Activated CD8-positive, alpha-beta memory T cell treated with anti-CD3 and anti-CD28 coated beads for 1 hour (primary cell): Measurements from ENCODE around the gene ACTN2.

ENCODE experiments used
- DNase-seq, 2 donors: peaks; one replicate each; pipeline ENCODE4 v3.0.0-alpha.2; 2020; ENCODE audit warnings: low read depth in 1 of 2; ENCODE audit errors: extremely low read depth in 1 of 2

The ACTN2 gene

DNA sequence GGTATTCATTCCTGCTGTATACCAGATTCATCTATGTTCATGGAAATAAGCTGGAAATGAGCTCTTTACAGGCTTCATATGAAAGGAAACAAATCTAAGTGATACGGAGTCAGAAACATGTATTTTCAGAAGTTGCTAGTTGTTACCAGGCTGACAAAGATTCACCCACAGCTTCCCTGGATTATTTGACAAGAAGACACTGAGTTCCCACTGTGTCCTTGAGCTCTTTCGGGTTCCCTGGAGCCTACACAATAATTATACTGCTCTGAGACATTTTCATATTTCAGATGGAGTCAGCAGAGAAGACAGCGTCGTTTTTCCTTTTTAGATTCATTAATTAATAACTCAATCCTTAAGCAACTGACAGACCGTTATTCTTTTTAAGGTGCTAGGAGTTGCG lies 79.5 kb downstream of the ACTN2 start:
- DNase-seq, result no peak

DNA sequence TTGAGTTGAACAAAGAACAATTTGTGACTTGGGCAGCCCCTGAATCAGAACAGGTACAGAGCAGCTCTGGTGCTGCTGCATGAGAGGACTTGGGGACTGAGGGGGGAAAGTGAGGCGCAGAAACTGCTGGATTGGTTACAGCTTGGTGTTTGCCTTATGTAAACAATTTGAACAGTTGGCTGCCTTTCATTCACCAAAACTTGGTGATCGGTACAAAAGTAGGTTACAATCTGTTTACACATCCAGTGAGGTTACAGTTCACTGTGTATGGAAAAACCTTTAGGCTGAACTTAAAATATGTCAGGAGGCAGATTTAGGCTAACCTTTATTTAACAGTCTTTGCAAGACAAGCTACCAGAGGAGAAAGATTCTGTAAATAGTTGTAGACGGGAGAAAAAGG lies 80.2 kb downstream of the ACTN2 start:
- DNase-seq, result no peak

DNA sequence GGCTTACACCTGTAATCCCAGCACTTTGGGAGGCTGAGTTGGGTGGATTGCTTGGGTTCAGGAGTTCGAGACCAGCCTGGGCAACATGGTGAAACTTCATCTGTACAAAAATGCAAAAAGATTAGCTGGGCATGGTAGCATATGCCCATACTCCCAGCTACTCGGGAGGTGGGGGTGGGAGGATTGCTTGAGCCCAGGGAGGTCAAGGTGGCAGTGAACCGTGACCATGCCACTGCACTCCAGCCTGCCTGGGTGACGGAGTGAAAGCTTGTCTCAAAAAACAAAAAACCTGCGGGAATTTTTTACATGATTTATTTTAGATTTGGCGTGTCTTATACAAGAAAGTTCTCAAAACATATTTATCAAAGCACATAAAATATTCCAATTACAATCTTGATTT lies 81.0 kb downstream of the ACTN2 start:
- DNase-seq, result no peak

DNA sequence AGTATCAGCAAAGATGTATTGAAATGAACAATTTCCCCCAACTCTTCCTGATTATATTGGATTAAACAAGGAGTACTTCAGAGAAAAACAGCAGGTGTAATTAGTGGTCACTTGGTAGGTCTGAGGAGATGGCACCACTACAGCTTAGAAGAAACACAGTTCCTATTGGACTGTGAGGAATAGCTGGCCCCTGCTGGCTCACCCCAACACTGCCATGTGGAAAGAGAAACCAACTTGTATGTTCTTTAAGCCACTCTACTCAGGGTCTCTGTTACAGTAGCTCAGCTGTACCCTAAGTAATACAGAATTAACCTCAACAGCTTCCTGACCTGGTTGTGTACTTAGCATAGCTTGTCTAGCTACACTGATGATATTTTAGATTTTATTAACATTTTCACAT lies 82.3 kb downstream of the ACTN2 start:
- DNase-seq, result no peak

DNA sequence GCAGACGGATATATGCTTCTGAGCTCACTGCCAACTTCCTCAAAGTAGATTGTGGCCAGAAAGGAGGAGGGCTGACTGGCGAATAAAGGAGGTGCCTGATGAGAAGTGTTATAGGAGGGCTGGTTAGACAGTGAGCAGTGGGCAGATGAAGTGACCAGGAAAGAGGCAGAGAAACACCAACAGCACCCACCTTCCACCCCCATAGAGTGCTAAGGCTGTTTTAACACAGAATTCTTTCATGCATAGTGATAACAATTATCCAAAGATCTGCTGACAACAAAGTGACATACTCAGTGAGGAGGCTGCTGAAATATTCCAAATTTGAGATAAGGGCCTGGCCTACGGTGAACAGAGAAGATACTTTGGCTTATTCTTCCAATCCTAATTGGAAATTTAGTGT lies 87.6 kb downstream of the ACTN2 start:
- no peak for DNase-seq

DNA sequence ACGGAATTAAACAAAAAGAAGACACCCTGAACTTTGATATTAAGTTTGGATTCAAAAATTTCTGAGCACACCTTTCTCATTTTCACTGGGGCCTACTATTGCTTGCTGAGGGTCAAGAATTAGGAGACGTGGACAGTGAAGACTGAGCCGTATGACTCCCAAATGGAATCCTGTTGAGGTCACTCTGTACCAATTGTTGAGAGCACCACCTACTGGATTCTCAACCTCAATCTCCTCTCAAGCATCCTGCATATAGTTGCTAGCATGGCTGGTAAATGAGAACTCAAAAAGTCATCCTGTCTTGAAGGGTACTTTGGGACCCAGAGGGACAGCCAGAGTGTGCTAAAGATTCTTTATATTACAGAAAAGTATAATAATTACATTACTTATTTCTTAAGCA lies 88.6 kb downstream of the ACTN2 start:
- no peak for DNase-seq

DNA sequence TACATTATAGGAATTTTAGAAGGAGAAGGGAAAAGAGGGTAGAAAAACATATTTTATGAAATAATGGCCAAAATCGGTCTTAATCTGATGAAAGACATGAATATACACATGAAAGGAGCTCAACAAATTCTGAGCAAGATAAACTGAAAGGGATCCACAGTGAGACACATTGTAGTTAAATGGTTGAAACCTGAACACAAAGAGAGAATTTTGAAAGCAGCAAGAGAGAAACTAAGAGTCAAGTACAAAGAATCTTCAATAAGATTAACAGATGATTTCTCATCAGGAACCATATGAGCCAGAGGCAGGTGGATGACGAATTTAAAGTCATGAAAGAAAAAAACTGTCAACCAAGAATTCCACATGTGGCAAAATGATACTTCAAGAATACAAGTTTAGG lies 93.0 kb downstream of the ACTN2 start:
- no peak for DNase-seq

DNA sequence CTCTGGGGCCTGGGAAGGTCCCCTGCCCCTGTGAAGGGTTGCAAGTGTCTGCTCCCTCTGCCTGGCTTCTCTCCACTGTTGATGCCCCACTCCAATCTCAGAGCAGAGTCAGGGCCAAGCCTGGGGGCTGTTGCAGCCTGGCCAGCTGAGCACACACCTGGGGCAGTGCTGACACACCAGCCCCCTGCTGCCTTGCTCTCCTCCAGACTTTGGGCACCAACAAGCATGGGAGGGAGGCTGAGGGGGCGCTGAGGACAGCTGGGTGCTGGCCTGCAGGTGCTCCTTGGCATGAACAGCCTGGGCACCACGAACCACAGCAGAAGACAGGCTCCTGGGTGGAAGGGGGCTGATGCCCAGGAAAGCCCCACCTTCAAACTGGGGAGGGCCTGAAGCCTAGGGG lies 99.2 kb downstream of the ACTN2 start:
- DNase-seq, result no peak

DNA sequence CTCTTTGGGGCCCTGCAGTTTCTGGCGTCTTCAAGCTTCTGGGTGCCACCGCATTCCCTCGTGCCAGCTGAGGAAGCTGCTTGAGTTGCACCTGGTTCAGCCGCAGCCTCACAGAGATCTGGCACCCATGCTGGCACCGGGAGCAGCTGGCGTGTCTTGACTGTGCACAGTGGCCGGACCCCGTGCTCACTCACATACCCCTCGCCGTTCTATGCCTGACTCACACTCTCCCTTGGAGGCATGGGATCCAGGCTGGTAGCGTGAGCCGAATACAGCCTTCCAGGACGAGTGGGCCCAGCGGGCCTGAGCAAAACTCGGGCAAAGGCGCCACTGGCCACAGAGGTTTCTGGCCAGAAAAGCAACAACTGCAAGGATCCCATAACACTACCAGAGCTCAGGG lies 100.2 kb downstream of the ACTN2 start:
- DNase-seq, result no peak

DNA sequence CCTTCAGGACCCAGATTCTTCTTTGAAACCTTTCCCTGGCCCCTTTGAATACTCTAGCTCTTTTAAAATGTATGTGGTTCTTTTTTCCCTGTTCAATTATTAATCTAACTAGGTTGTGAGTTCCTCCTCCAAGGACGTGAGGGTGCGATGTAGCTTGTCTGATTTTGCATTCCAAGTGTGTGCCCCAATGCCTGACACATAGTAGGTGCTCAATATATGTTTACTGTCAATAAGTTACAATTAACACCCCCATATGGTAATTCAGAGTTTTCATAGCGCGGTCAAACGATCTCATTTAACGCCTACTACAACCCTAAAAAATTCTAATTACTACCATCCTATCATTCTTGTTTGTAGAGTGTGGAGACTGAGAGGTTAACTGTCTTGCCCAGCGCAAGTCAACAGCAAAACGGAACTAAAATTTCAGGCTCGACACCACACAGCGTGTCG lies 108.3 kb downstream of the ACTN2 start:
- no peak for DNase-seq

DNA sequence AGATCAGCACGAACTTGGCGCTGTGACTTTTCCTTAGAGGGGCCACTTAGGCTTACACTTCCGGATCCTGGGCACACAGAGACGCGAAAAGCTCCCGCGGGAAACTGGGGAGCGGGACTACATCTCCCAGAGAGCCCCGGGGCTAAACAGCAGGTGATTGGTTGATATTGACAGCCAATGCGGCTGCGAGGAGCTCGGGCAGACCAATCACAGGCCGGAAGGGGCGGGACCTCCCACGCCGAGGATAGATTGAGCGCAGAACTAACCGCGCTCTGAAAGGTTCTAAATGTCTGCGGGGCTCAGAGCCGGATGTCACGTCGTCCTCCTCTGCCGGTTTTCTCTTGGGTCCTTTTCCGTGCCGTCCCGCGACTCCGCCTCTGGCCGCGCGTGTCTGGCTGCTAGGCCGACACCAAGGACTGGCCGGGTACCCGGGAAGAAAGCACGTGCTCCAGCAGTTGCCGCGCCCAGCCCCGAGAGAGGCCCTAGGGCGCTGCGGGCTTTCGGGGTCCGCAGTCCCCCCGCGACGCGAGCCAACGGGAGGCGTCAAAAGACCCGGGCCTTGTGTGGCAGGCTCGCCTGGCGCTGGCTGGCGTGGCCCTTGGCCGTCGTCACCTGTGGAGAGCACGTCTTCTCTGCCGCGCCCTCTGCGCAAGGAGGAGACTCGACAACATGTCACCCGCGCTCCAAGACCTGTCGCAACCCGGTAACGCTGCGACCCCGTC lies 108.9 kb downstream of the ACTN2 start, which contains the start of gene MTR:
MTR (plus strand) TSS at position 258 of the 722 bp plus-strand sequence; CDS start at position 670, 412 bp downstream.
- DNase-seq, result peak; percentile 83 to 91

DNA sequence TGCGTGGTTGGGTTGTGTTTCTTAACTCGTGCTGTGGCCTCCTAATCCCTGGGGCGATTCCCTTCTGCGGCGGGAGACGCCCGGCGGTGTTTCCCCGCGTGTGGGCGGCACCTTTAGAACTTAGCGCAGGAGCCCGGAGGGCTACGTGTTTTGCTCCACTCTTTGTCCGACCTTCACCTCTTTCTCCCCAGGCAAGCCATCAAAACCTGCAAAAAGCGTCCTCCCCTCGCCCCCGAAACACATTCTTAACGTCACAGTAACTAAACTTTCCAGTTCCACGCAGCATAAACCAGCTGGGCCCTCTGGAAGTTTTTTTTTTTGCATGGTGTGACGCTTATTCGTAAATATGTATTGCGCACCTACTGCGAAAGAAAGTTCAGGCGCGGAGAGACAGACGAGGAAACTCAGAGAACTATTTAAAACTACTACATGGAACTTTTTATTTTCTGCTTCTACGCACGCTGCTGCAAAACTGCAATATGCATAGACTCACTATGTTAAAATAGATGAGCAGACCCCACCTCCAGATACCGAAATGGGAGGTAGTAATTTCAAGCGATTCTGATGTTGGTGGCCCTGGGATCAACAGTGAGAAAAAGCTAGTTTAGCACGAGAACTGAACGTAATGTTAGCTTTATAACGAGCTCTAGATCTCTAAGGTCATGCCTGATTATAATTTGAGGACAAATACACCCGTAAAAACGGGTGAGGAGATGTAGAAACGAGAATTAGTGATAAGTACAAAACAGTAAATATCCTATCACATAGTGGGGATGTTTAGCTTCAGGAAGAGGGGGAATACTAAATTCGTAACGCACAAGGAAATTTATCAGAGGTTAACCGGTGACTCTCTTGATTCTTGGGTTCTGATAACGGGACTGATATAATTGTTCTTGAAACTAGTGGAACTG lies 109.7 kb downstream of the ACTN2 start:
- DNase-seq, result peak in 1 of 2 donors; percentile 38

DNA sequence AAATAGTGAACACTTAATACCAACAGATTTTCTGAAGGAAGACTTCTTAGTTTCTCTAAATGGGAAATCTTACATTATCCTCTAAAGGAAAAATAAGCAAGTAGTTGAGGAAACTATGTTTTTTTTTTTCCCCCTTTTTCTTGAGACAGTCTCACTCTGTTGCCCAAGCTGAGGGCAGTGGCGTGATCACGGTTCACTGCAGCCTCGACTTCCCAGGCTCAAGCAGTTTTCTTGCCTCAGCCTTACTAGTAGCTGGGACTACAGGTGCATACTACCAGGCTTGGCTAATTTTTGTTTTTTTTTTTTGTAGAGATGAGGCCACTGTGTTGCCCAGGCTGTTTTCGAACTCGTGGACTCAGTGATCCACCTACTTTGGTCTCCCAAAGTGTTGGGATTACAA lies 112.7 kb downstream of the ACTN2 start:
- DNase-seq, result no peak

DNA sequence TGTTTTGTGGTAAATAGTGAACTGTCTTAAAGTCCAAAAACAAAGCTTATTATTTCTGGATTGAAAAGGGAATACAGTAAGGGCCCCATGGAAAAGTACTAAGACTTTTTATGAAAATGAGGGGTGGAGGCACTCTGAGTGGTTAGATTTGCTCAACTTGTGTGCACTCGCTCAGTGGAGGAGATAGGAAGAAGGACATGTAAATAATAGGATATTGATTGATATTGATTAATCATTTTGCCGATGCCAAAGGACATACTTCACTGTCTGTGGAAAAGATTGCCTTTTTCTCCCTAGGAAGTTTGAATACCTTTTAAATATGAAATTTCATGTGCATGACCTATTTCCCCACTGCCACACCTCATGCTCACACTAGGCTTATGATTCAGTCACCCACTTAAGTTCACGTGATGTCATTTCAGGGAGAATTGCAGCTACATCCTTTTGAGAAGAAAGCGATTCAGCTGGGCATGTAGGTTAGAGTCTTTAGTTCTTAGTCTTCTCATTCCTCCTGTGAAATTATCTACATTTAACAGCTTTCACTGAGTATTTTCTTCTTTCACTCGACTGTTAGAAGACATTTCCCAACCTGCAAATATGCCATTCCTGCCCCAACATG lies 113.8 kb downstream of the ACTN2 start:
- DNase-seq, result no peak

DNA sequence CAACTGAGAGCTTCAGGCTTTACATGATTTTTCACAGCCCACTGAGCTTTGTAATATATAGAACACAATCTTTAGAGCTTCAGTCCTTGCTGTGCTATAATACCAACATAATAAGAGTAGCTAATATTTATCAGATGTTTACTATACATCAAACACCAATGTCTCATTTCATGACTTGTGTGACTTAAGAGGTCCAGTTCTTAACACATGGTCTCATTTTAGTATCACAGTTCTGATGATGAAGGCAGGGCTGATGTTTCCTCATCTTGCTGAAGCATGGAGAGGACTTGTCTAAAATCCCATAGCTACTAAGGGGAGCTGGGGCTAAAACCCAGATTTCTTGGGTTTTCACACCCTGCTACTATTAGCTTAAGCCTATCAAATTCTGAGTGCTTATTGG lies 114.3 kb downstream of the ACTN2 start:
- DNase-seq, result no peak

DNA sequence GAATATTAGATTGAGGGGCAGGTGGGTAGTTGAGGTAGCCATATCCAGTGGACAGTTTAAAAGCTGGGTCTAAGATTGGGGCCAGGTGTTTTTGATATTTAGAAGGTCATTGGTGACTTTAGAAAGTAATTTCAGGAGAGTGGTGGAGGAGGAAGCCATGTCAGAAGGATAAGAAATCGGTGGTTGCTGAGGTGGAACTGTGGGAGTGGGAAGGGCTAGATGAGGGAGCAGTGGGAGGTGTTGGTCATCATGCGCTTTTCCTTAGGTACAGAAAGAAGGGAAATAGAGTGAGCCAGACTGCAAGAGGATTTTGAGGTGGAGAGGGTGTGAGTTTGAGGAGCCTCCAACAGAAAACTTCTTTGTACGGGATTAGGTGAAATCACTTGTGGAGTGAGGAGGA lies 116.0 kb downstream of the ACTN2 start:
- DNase-seq, result no peak

DNA sequence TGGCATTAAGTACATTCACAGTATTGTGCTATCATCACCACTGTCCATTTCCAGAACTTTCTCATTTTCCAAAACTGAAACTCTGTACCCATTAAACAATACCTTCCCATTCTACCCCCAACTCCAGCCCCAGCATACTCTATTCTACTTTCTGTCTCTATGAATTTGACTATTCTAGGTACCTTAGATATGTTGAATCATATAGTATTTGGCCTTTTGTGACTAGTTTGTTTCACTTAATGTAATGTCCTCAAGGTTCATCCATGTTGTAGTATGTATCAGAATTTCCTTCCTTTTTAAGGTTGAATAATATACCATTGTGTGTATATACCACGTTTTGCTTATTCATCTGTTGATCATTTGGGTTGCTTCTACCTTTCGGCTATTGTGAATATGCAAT lies 120.3 kb downstream of the ACTN2 start:
- DNase-seq, result no peak

DNA sequence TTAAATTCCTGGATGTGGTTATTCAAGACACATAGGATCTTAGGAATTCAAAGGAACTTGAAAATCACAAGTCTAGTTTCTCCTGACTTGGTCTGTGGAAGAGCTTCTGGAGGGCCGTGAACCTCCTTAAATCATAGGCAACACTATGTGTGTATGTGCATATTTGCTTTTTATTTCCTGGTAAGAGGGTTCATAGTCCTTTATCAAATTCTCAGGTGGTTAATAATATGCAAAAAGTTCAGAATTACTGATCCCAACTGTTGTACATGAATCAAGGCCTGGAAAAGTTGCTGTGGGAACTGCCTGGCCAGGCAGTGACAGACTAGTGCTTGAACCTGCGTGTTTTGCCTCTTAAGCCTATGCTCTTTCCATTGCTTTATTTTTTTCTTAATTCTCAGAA lies 121.7 kb downstream of the ACTN2 start:
- no peak for DNase-seq

DNA sequence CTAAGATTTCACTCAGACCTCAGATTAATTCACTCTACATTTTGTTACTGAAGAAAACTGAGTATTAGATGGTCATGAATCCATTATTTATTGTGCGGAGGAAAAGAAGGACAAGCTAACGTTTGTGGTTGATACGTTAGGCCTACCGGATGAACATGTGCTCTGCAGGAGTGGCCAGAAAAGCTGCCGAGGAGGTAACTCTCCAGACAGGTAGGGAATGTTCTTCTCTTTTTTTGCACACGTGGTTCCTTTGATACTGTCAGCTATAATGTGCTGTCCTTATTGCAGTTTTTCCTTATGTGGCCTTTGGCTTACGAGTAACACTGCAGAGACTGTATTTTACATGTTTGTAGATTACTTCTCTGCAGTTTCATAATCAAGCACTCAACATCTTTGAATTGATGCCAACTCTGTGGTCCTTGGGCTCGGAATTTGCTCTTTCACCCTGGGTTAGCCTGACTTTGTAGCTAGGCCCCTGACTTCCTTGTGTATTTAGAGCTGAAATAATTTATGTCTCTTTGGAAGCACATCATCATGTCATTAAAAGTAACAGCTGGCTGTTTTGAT lies 122.3 kb downstream of the ACTN2 start:
- DNase-seq, result no peak

DNA sequence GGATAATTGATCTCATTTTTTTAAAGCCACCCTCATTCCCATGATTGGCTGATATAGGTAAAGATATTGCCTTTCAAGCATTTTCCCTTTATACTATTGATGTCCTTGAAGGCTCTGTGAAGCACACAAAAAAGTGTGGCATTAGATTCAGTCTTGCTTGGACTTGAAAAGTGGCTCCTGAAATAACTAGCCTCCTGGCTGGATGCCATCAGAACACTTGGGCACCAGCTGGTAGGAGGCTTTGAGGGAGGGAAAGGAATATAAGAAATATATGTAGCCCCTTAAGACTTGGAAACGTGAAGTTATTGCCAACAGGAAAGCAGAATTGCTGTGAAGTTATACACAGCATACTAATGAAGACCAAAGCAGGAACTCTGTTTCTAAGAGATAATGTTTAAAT lies 122.8 kb downstream of the ACTN2 start:
- no peak for DNase-seq

DNA sequence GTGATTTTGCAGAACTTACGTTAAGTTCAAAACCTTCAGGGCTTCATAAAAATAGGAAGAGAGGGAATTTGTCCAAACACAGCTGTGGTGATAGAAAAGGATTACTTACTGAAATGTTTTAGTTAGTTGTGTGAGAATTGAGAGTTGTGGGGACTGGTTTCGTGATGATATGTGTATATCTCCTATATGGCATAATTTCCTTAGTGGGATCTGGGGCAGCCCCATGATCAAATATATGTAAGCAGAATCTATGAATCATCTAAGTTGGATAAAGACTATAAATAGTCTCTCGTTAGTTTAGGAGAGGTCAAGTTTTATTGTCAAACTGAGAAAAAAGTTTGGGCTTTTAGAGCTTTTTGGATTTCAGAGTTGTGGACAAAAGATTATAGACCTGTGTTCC lies 123.7 kb downstream of the ACTN2 start:
- DNase-seq, result no peak
